ENCODE data around the gene QKI.

DNA sequence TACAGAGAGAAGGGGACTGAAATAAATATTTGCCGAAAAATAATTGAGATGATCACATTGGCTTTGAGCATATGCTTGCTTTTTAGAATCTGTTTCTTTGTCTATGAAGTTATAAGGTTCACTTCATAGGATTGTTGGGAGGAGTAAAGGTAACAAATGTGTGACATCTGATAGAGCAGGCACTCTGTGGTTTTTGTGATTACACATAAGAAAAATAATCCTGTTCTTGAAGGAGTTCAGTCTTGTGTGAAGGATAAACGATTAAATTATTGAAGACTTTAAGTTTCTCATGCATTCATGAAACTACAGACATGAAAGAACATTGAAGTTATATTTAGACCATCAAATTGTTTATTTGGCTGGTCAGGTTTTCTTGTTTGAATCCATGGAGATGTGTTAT is 45.0 kb downstream of the QKI start:
- no peak for TF ChIP-seq EZH2 (IDR thresholded peaks at IDR 0.05; ENCODE audit: borderline replicate concordance)
- TF ChIP-seq CTCF (IDR thresholded peaks at IDR 0.05; ENCODE audit: poor library complexity), result no peak
- no peak for TF ChIP-seq EZH2phosphoT487 (IDR thresholded peaks at IDR 0.05; ENCODE audit: low read depth, severe bottlenecking, unreplicated experiment)

All from hepatocyte (in vitro differentiated cells).